ENCODE results near the gene SLC7A1.

Gene SLC7A1

DNA sequence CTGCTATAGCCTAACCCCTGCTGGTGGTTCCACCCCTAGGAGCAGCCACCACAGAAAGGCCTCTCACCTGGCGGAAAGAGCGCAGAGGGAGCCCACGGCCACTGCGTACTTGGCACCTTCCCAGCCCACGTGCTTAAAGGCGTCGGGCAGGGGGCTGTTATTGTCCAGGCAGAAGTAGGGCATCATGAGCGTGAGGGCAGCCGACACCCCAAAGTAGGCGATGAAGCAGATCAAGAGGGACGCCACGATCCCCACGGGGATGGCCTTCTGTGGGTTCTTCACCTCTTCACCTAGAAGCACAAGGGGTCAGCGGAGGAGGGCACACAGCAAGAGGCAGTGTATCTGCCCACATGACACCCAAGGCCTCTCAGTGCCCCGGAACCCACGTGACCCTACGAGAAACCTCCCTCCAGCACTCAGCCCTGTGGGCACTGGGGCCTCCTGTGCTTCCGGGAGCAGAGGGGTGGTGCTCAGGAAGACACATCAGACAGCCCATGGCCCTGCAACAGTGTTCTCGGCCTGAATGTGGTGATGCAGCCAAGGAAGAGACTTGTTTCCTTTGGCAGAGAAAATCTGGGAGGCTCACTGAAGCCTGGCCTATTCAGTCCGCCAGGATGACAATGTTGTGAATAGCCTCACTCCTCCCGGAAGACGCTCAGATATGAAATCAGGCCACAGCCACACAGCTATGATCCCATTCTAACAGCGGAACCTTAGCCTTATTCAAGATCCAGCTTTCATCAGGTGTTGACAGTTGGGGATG, 72.1 kb downstream of the SLC7A1 start:
- peaks cover 39% of the 10 kb centered on the region for H3K36me3 Mint-ChIP-seq
- H3K27ac Mint-ChIP-seq, result no peak overlapping the region
- no peak overlapping the region for H3K4me3 Mint-ChIP-seq
- DNase-seq, result no peak
- no peaks in the 10 kb centered on the region for H3K4me1 Mint-ChIP-seq
- CTCF ChIA-PET, result no interaction called here
- no peaks in the 10 kb centered on the region for H3K9me3 Mint-ChIP-seq
- H3K27me3 Mint-ChIP-seq, result no peaks in the 10 kb centered on the region

DNA sequence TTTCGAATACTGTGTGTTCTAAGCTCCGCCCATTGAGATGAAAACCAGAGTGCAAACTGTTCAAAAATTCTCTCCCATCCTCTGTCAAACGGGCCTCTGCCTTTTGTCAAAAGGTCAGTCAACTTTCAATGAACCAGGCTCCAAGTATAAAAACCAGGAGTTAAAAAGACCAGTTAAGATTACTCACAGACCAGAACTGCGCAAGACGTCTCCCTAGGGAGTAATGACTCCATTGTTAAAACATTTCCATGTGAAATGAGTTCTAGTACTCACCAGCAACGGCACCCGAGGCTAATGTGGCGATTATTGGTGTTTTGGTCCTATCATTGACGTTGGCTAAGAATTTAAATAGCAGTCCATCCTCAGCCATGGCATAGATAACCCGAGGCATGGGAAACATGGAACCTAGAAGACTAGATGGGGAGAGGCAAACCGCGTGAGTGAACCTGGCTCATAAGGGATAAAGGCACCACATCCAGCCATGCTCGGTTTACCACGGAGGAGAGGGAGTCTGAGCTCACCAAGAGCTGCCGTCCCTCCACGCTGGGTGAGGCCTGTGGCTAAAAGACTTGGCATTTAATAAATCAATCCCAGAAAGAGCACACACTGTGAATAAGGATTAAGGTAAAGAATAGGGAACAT, 73.3 kb downstream of the SLC7A1 start:
- DNase-seq, result no peak
- Mint-ChIP-seq H3K27ac (no peak overlapping the region), H3K36me3 (peaks cover 36% of the 10 kb centered on the region), H3K4me3 (no peak overlapping the region), H3K4me1 (no peaks in the 10 kb centered on the region), H3K9me3 (no peaks in the 10 kb centered on the region), H3K27me3 (no peaks in the 10 kb centered on the region)
- CTCF ChIA-PET, result no interaction called here

DNA sequence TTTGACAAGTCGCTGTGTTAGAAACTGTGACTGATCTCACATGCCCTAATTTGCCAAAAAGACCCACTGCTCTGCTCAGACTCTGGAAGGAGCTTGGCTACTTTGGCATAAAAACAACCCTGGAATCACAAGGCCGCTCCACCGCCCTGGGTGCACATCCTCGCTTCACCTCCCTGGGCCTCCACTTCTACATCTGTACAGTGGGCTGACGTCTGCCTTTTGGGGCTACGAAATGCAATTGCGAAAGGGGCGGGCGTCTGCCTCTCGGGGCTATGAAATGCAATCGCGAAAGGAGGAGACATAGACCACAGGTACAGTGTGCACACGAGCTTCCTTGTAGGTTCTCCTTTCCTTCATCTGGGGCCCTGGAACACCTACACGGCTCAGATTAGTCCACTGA, 74.2 kb downstream of the SLC7A1 start:
- CTCF ChIA-PET, result no interaction called here
- peaks cover 33% of the 10 kb centered on the region for H3K36me3 Mint-ChIP-seq
- DNase-seq, result no peak

DNA sequence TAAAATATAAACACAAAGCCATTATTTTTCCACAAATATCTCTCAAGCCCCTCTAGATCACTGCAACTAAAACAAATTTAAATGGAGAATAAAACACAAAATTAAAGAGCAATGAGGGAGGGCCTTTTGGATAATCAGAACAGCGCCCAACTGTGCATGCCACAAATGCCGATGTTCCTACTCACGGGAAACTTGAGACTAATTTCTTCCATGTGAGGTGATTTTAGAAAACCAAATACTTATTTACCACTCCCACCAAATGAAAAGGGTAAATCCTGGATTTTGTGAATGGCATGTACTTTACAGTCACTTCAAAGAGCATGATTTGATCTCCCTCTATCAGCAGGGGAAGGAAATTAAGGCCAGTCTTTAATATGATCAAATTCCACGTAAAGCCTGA, 74.8 kb downstream of the SLC7A1 start:
- no peaks in the 10 kb centered on the region for H3K27me3 Mint-ChIP-seq
- no peaks in the 10 kb centered on the region for H3K4me1 Mint-ChIP-seq
- no peak overlapping the region for H3K4me3 Mint-ChIP-seq
- peaks cover 38% of the 10 kb centered on the region for H3K36me3 Mint-ChIP-seq
- DNase-seq, result no peak
- no peaks in the 10 kb centered on the region for H3K9me3 Mint-ChIP-seq
- H3K27ac Mint-ChIP-seq, result no peak overlapping the region
- CTCF ChIA-PET, result no interaction called here

More for the DNA sequence above, 74.2 kb downstream of the SLC7A1 start:
- no peak overlapping the region for H3K4me3 Mint-ChIP-seq
- H3K27me3 Mint-ChIP-seq, result no peaks in the 10 kb centered on the region
- H3K9me3 Mint-ChIP-seq, result no peaks in the 10 kb centered on the region
- H3K27ac Mint-ChIP-seq, result no peak overlapping the region
- H3K4me1 Mint-ChIP-seq, result no peaks in the 10 kb centered on the region

DNA sequence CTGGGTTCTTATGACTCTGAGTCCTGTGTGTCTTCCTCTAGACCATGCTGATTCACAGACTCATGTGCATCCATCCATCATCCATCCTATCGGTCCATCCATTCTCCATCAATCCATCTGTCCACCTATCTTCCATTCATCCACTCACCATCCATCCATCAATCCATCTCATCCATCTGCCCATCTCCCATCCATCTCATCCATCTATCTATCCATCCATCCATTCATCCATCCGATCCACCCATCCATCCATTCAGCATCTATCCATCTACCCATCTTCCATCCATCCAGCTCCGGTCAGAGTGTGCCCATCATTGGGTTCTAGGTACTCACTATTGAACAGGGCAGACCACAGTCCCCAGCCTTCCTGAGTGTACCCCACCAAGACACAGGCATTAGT, 75.6 kb downstream of the SLC7A1 start:
- CTCF ChIA-PET, result no interaction called here
- Mint-ChIP-seq H3K27me3 (no peaks in the 10 kb centered on the region), H3K9me3 (no peaks in the 10 kb centered on the region), H3K4me3 (no peak overlapping the region), H3K36me3 (peaks cover 36% of the 10 kb centered on the region), H3K4me1 (no peaks in the 10 kb centered on the region), H3K27ac (no peak overlapping the region)
- no peak for DNase-seq

DNA sequence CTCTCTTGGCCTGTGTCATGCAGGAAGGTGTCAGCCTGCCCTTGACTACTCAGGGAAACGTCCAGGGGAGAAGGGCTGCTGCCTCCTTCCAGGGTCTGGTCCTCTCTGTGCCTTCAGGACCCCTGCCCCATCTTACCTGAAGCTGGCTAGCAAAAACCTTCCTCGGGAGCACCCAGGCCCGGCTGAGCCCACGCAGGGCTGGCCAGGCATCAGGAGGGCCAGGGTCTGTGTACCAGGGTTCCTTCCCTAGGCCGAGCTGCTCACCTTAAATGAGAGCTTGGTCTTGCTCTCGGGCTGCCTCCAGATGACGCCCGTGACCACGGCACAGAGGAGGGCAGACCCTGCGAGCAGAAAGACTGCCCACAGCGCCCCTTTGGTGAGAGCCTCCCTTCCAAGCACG, 78.6 kb downstream of the SLC7A1 start:
- H3K4me1 Mint-ChIP-seq, result no peaks in the 10 kb centered on the region
- no peak for DNase-seq
- H3K4me3 Mint-ChIP-seq, result no peak overlapping the region
- no peaks in the 10 kb centered on the region for H3K9me3 Mint-ChIP-seq
- H3K27ac Mint-ChIP-seq, result no peak overlapping the region
- no peaks in the 10 kb centered on the region for H3K27me3 Mint-ChIP-seq
- CTCF ChIA-PET, result interaction anchor here (3.3 kb wide), 1 partner anchor 9 kb away, joined by 25 read pairs; no protein-coding TSS in a partner anchor
- H3K36me3 Mint-ChIP-seq, result peaks cover 39% of the 10 kb centered on the region

DNA sequence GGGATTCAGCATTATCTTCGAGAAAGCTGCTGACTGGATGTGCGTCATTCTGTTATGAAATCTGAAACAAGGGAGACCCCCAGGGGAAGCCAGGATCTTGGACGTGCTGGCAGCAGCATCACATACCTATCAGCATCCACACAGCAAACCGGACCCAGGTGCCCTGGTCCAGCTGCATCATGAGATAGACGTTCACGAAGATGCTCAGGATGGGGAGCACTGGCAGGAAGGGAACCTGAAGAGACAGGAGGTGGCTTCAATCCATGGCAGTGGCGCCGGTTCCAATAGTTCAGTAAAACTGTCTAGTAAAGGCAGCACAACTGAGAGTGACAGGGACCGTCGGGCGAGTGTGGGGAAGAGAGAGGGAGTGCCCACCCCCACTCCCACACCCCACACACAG, 79.5 kb downstream of the SLC7A1 start:
- no peak for DNase-seq
- peaks cover 39% of the 10 kb centered on the region for H3K36me3 Mint-ChIP-seq
- H3K9me3 Mint-ChIP-seq, result no peaks in the 10 kb centered on the region
- no peaks in the 10 kb centered on the region for H3K27me3 Mint-ChIP-seq
- H3K27ac Mint-ChIP-seq, result no peak overlapping the region
- H3K4me1 Mint-ChIP-seq, result no peaks in the 10 kb centered on the region
- no peak overlapping the region for H3K4me3 Mint-ChIP-seq
- CTCF ChIA-PET, result no interaction called here

DNA sequence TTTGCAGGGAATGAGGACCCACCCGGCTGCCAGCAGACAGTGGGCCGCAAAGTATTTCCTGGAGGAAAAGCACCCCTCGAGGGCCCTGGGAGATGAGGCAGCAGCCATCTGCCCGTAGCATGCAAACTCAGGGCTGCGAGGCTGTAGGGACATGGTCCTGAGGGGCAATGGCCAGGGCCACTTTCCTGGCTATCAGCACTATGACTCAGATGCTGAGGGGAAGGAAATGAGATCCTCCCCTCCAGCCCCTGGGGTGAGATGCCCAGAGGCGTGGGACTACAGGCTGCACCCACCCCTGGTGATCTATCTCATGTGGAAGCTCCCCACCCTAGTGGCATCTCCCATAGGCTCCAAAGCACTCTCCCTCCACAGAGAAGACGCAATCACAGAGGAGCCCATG, 80.1 kb downstream of the SLC7A1 start:
- Mint-ChIP-seq H3K4me3 (no peak overlapping the region), H3K27me3 (no peaks in the 10 kb centered on the region), H3K27ac (no peak overlapping the region), H3K4me1 (no peaks in the 10 kb centered on the region), H3K9me3 (no peaks in the 10 kb centered on the region), H3K36me3 (peaks cover 34% of the 10 kb centered on the region)
- no peak for DNase-seq
- CTCF ChIA-PET, result no interaction called here

DNA sequence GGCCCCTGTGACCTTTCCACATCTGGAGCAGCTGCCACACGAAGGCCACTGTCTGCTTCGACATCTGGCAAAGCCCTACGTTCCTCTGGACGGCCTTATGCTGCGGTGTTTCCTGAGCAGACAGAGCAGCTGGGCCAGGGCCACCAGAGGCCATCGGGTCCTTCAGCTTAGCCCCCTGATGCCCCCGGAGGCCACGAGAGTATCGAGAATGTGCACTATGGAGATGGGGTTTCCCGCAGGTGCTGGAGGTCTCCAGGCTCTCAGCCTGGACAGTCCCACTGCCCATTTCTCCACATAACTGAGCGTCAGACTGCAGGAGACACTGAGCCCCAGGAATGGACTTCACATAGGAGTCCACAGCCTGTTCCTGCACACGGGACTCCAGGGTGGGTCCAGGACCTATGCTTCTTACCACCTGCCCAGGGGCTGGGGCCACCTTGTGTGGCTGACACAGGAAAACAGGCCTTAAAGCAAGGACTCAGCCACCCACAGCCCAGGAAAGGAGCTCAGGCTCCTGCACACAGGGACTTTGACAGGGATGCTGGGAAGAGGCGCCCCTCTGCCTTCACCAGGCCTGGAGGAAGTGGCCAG, 80.7 kb downstream of the SLC7A1 start:
- H3K27me3 Mint-ChIP-seq, result no peaks in the 10 kb centered on the region
- CTCF ChIA-PET, result no interaction called here
- DNase-seq, result no peak
- H3K36me3 Mint-ChIP-seq, result peaks cover 31% of the 10 kb centered on the region
- H3K4me1 Mint-ChIP-seq, result no peaks in the 10 kb centered on the region
- no peaks in the 10 kb centered on the region for H3K9me3 Mint-ChIP-seq
- no peak overlapping the region for H3K4me3 Mint-ChIP-seq
- no peak overlapping the region for H3K27ac Mint-ChIP-seq

DNA sequence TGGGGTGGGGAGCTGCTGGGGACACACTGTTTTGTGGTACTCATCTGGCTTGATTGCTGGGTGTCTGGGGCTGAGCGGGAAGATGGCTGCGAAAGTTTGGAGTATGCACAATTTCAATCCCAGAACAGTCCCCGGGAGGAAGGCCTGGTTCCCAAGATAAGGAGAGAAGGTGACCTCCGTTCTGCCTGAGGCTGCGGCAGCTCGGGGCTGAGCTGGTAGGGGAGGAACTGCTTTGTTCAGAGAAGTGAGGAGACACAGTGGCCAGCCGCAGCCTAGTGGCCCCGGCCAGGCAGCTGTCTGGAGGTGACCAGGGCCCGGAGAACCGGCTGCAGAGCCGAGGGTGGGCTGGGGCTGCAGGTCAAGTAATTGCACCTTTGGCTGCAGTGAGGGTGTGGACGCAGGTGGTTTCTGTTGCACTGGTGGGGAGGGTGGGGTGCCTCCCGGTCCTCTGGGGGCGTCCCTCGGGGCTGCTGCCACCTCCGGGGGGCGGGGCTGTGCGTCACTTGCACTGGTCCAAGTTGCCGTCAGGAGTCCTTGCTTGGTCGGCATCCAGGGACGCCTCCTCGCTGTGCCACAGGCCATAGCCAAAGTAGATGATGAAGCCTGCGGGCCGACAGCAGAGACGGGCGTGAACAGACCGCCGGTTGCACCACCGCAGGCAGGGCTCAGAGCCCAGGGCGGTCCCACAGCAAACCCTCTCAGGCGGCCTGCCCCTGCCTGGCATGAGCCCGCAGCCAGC, 81.3 kb downstream of the SLC7A1 start:
- no peaks in the 10 kb centered on the region for H3K4me1 Mint-ChIP-seq
- H3K36me3 Mint-ChIP-seq, result peaks cover 29% of the 10 kb centered on the region
- no peaks in the 10 kb centered on the region for H3K9me3 Mint-ChIP-seq
- H3K27me3 Mint-ChIP-seq, result no peaks in the 10 kb centered on the region
- no peak overlapping the region for H3K27ac Mint-ChIP-seq
- DNase-seq, result no peak
- H3K4me3 Mint-ChIP-seq, result no peak overlapping the region
- CTCF ChIA-PET, result no interaction called here

DNA sequence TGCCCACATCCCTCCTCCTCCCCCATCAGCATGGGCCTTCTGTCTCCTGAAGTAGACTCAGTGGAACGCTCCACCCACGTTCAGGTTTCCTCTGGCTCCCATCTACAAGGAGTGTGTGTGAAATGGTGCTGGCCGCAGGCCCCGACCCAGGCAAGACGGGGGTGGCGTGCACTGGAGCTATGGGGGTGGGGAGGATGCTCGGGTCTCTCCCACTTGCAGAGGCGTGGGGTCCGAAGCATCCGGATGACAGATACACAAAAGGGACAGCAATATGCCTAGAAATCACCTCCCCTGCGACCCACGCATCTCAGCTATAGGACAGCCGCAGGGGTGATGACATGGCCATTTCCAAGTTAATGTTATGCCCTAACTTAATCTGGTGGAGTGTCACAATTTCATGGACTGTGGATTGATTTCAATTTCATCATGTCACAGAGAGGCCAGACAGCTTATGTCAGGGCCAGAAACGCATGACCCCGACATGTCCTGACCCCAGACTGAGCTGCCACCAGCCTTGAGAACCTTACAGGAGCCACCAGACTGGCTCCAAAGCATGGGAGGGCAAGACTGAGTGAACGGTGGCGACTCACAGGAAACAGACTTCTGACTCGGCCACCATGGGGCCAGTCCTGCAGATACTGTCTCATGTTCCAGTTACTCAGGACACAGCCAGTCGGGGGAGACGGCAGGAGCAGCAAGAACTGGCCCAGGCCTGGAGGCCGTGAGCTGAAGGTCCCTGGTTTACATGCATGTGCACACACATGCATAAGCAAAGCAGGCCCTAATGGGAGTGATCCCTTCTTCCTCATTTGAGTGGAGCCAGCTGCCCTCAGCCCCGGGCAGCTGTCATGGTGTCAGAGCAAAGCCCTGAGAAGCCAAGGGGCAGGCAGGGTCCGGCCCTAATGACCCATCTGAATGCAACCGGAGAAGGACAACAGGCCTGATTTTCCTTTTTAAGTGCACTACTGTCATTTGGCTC, 82.2 kb downstream of the SLC7A1 start:
- no peaks in the 10 kb centered on the region for H3K27me3 Mint-ChIP-seq
- H3K4me1 Mint-ChIP-seq, result no peaks in the 10 kb centered on the region
- CTCF ChIA-PET, result no interaction called here
- no peak for DNase-seq
- no peak overlapping the region for H3K4me3 Mint-ChIP-seq
- peaks cover 28% of the 10 kb centered on the region for H3K36me3 Mint-ChIP-seq
- no peaks in the 10 kb centered on the region for H3K9me3 Mint-ChIP-seq
- no peak overlapping the region for H3K27ac Mint-ChIP-seq

DNA sequence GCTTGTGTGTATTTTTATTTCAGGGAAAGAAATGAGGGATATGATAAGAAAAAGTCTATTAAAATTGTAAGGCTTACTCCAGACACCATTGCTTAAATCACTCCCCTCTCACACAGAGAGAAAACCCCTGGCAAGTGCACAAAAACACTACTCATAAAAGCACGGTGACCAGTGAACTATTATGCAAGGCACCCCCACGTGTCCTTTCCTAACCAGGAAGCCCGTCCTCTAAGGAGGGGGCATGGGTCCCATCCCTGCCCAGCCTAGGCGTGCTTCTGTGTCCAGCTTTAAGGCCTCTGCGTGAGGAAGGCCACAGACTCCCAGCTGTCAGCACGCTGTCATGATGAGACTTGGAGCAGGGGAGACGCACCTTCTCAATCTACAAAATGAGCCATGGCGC, 83.5 kb downstream of the SLC7A1 start:
- Mint-ChIP-seq H3K27ac (peak overlapping the region; percentile 42), H3K27me3 (no peaks in the 10 kb centered on the region), H3K4me1 (no peaks in the 10 kb centered on the region), H3K9me3 (no peaks in the 10 kb centered on the region), H3K36me3 (peaks cover 22% of the 10 kb centered on the region), H3K4me3 (no peak overlapping the region)
- CTCF ChIA-PET, result no interaction called here
- DNase-seq, result no peak

DNA sequence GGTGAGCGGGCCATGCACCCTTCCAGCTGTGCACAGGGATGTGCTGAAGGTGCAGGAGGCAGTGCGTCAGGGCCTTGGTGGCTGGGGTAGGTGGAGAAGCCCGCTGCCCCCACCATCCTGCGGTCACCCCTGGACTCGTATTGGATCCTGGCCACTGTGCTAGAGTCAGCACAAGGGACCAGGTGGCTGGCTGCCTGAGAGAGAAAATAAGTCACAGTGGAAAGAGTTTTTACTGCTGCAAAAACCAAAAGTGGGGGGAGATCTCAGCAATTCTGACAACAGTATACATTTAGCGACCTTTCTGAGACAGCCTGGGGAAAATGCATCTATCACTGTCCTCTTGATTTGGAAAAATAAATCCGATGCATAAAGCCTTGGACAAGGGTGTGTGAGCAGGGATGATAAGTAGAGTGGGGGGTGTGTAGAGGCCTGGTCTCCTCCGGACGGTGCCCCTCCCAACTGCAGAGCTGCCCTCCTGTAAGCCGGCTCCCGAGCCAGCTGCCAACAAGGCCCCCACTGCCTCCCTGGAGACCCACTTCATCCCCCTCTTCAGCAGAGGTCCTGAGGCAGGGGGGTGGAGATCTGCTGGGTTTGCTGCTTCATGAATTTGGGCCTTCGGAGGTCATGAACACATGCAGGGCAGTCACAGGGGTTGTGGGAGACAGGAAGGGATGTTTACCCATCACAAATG, 84.2 kb downstream of the SLC7A1 start:
- Mint-ChIP-seq H3K4me3 (no peak overlapping the region), H3K27ac (no peak overlapping the region), H3K36me3 (peaks cover 19% of the 10 kb centered on the region), H3K27me3 (no peaks in the 10 kb centered on the region), H3K9me3 (no peaks in the 10 kb centered on the region), H3K4me1 (no peaks in the 10 kb centered on the region)
- CTCF ChIA-PET, result interaction anchor here (5.6 kb wide), 1 partner anchor 196 kb away, joined by 47 read pairs; no protein-coding TSS in a partner anchor
- DNase-seq, result no peak

Data from activated naive CD4-positive, alpha-beta T cell treated with anti-CD3 and anti-CD28 coated beads, Interleukin-2, amount 10 ng/mL, durations not matched to agents 7 days and 5 days (primary cell).